Mucosa of rectum (tissue), 2 donors: ENCODE data around the gene KRTAP5-3.

Source experiments
- H3K27ac ChIP-seq, 2 donors: one replicate each; pipeline ENCODE4 v1.7.0; 2013; ENCODE audit warnings: inconsistent platforms in 2 of 2, low read depth in 2 of 2, low read length in 2 of 2
- H3K27me3 ChIP-seq, 2 donors: one replicate each; pipeline ENCODE4 v1.7.0; 2013; ENCODE audit warnings: low read length in 2 of 2; ENCODE audit not compliant: control insufficient read depth in 2 of 2, insufficient read depth in 2 of 2
- H3K36me3 ChIP-seq, 2 donors: one replicate each; pipeline ENCODE4 v1.7.0; 2013; ENCODE audit warnings: low read length in 2 of 2; ENCODE audit not compliant: control insufficient read depth in 2 of 2, insufficient read depth in 2 of 2
- H3K4me1 ChIP-seq, 2 donors: one replicate each; pipeline ENCODE4 v1.7.0; 2013; ENCODE audit warnings: low read length in 2 of 2, mild to moderate bottlenecking in 1 of 2; ENCODE audit not compliant: control insufficient read depth in 2 of 2, insufficient read depth in 2 of 2
- H3K4me3 ChIP-seq, 2 donors: one replicate each; pipeline ENCODE4 v1.7.0; 2013; ENCODE audit warnings: low read length in 2 of 2
- H3K9ac ChIP-seq, 2 donors: one replicate each; pipeline ENCODE4 v1.7.0; 2013; ENCODE audit warnings: low read length in 2 of 2, low read depth in 1 of 2, mild to moderate bottlenecking in 1 of 2
- H3K9me3 ChIP-seq, 2 donors: one replicate each; pipeline ENCODE4 v1.7.0; 2013; ENCODE audit warnings: low read length in 2 of 2; ENCODE audit not compliant: control insufficient read depth in 2 of 2
- donor health status: healthy.
- donor health status: Normal muscosa, but diverticular disease.

Gene KRTAP5-3

GRCh38 chr11:1642288-1643145 is 34.3 kb upstream of the KRTAP5-3 start:
- Histone ChIP-seq H3K36me3 (no peaks in the 10 kb centered on the region), H3K9me3 (no peaks in the 10 kb centered on the region), H3K9ac (no peak overlapping the region), H3K27me3 (no peaks in the 10 kb centered on the region), H3K4me1 (peaks cover 5 to 19% of the 10 kb centered on the region in 2 donors), H3K4me3 (no peak overlapping the region), H3K27ac (no peak overlapping the region)

- H3K27me3 ChIP-seq: no peaks in the 10 kb centered on the region
- peaks cover 5 to 19% of the 10 kb centered on the region in 2 donors for H3K4me1 ChIP-seq
- H3K9me3 ChIP-seq: no peaks in the 10 kb centered on the region
- no peaks in the 10 kb centered on the region for H3K36me3 ChIP-seq
- H3K4me3 ChIP-seq: no peak overlapping the region
- no peak overlapping the region for H3K9ac ChIP-seq
- H3K27ac ChIP-seq: no peak overlapping the region
Observed at GRCh38 chr11:1641096-1641495, 32.8 kb upstream of the KRTAP5-3 start.

DNA sequence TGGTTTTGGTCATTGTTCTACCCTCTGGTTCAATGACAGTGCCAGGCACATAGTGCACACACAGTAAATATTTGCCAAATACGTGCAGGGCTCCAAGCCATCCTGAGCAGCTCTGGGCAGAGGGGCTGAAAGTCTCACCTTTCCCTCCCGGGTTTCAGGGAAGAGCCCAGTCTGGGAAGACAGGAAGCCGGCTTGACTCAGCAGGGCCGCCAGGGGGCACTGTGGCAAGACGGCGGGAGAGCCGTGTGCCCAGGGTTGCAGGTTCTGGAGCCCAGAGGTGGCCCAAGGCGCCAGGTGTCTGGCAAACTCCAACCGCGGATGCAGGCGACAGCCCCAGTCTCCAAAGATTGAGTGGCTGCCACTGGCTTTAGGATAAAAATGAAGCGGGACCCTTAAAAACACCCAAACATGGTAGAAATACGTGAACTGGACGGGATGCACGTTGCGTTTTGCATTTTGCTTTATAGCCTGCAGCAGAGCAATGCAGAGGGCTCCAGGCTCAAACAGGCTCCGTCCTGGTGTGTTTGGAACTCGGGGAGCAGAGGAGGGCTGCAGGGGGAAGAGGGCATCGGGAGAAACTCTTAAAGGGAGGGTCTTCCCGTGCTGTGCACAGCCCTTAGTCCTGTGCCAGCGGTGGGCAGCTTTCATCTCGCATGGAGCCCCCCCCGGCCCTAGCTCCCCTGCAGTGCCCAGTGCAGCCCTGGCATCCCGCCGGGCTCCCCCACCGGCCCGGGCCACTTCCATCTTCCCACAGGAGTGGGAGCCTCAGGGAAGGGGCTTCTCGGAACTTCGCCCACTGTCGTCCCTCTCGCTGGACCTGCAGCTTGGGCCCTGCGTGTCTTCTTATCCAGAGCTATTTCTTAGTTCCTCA is 32.0 kb upstream of the KRTAP5-3 start:
- no peaks in the 10 kb centered on the region for H3K9me3 ChIP-seq
- no peaks in the 10 kb centered on the region for H3K36me3 ChIP-seq
- H3K27ac ChIP-seq: no peak overlapping the region
- H3K27me3 ChIP-seq: no peaks in the 10 kb centered on the region
- no peak overlapping the region for H3K9ac ChIP-seq
- H3K4me3 ChIP-seq: no peak overlapping the region
- peaks cover 5 to 19% of the 10 kb centered on the region in 2 donors for H3K4me1 ChIP-seq

DNA sequence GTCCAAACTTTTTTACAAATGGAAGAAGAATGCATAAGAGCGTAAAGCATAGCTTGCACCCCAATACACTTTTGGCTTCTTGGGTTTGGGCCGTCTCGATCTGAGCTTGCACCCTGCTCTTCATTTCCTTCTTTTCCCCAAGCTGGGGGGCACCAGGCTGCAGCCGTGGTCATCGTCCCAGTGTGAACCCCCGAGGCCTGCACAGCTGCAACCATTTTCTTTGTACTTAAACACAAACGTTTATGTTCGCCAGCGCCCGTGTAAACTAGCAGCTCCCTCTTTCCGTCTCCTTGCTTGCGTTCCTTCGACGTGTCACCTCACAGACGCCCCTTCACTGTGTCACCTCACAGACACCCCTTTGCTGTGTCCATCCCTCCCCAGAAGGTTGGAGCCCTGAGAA is 31.4 kb upstream of the KRTAP5-3 start:
- Histone ChIP-seq H3K27ac (peak overlapping the region in 1 of 2 donors; percentile 64), H3K9ac (no peak overlapping the region), H3K4me1 (peaks cover 5 to 19% of the 10 kb centered on the region in 2 donors), H3K9me3 (no peaks in the 10 kb centered on the region), H3K27me3 (no peaks in the 10 kb centered on the region), H3K4me3 (no peak overlapping the region), H3K36me3 (no peaks in the 10 kb centered on the region)

DNA sequence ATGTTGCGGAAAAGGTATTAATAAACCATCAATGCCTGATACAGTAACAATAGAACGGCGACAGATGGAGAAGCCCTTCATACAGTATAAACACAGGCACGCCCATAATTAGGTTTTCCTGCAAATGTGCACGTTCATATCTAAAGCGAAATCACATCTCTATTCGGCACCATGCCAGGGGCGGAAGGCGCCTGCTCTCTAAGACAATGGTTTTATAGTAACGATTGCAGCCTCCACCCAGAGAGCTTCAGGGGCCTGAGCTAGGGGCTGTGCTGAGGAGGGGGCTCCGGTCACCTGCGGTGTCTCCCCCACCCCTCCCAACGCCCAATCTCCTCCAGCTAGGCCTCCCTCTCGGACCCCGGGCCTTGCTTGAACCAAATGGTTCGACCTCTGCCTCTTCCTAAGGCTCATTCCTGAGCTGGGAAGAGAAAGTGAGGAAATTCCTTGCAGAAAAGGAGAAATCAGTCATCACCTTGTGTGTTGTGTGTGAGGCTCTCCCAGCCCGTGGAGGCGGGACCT is 30.9 kb upstream of the KRTAP5-3 start:
- H3K27me3 ChIP-seq: no peaks in the 10 kb centered on the region
- H3K27ac ChIP-seq: peak overlapping the region; percentile 62 to 64
- H3K36me3 ChIP-seq: no peaks in the 10 kb centered on the region
- peak overlapping the region in 1 of 2 donors; percentile 38 for H3K4me3 ChIP-seq
- H3K9me3 ChIP-seq: no peaks in the 10 kb centered on the region
- H3K4me1 ChIP-seq: peaks cover 5 to 19% of the 10 kb centered on the region in 2 donors
- no peak overlapping the region for H3K9ac ChIP-seq

DNA sequence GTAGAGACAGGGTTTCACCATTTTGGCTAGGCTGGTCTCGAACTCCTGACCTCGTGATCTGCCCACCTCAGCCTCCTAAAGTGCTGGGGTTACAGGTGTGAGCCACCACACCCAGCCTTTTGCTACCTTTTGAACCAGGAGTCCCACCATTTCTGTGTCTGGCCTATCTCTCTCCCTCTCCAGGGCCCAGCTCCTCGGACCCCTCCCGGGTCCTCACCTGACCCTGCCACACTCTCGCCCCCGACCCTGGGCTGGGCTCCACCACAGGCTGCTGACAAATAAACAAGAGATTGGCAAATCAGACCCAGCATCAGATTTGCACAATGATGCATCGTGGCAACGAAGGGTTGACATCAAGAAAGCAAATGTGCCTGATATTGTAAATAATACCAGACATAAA is 30.1 kb upstream of the KRTAP5-3 start:
- Histone ChIP-seq H3K27me3 (no peaks in the 10 kb centered on the region), H3K9me3 (no peaks in the 10 kb centered on the region)

DNA sequence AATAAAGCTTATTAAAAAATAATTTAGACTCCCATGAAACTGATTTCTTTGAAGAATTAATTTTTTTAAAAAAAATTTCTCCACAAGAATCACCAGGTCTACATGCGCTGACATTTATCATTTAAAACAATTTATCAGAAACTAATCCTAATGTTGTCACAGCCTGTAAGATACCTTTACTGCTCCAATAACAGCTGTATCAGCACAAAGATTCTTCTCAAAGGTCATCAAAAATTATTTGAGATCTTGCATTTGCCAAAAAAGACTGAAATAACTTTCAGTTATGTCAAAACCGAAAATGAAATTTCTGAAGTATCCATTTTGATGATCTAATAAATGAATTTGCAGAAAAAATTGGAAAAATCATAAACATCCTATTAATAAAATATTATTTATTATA is 29.4 kb upstream of the KRTAP5-3 start:
- H3K4me1 ChIP-seq: peaks cover 5 to 19% of the 10 kb centered on the region in 2 donors
- H3K27ac ChIP-seq: no peak overlapping the region
- no peaks in the 10 kb centered on the region for H3K9me3 ChIP-seq
- H3K27me3 ChIP-seq: no peaks in the 10 kb centered on the region
- H3K9ac ChIP-seq: no peak overlapping the region
- H3K4me3 ChIP-seq: no peak overlapping the region
- no peaks in the 10 kb centered on the region for H3K36me3 ChIP-seq

More for the DNA sequence above, 30.1 kb upstream of the KRTAP5-3 start:
- H3K4me3 ChIP-seq: no peak overlapping the region
- H3K4me1 ChIP-seq: peaks cover 5 to 19% of the 10 kb centered on the region in 2 donors
- H3K36me3 ChIP-seq: no peaks in the 10 kb centered on the region
- no peak overlapping the region for H3K27ac ChIP-seq
- H3K9ac ChIP-seq: no peak overlapping the region

DNA sequence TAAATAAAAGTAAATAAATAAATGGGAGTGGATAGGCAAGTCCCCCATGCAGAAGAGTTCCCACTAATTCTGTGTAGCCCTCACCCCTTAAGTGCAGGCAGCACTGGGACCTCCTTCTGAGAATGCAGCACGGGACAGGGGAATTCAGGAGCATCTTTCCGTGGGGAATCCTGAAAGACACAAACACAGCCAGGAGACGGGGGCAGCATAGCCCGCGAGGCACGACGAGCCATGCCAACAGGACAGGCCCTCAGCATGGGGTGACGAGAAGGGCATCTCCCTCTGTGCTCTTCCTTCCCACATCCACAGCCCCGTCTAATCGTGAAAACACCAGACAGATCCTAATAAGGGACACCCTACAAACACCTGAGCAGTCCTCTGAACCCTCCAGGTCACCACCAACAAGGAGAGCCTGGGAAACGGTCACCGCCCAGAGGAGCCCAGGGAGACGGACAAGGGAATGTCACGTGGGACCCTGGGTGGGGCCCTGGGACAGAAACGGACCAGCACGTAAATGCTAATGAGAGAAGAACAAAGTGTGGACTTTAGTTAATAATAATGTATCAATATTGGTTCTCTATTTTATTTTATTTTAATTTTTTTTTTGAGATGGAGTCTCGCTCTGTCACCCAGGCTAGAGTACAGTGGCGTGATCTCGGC is 28.2 kb upstream of the KRTAP5-3 start:
- Histone ChIP-seq H3K4me3 (no peak overlapping the region), H3K9me3 (no peaks in the 10 kb centered on the region), H3K9ac (no peak overlapping the region), H3K4me1 (peaks cover 5 to 19% of the 10 kb centered on the region in 2 donors), H3K27ac (no peak overlapping the region), H3K27me3 (peaks cover 0 to 6% of the 10 kb centered on the region in 2 donors), H3K36me3 (no peaks in the 10 kb centered on the region)

DNA sequence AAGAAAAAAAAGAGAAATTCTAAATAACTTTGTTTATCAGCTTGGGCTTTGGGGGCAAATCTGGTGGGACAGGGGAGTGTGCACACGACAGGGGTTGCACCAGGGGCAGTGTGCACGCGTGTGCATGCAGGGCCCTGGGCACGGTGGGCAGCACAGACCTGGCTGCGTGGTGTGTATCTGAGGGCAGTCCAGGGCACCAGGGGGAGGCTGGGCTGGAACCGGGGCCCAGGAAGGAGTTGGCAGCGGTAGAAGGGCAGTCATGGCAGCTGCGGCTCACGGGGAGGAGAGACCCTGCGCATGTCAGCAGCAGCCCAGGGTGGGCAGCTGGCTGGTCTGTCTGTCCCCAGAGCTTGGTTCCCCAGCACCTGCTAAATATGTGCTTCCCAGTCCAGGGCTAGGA is 25.6 kb upstream of the KRTAP5-3 start:
- Histone ChIP-seq H3K27me3 (peaks cover 4 to 11% of the 10 kb centered on the region in 2 donors), H3K36me3 (no peaks in the 10 kb centered on the region), H3K9me3 (no peaks in the 10 kb centered on the region), H3K4me1 (peaks cover 0 to 7% of the 10 kb centered on the region in 2 donors), H3K4me3 (no peak overlapping the region), H3K9ac (no peak overlapping the region), H3K27ac (no peak overlapping the region)
